GM23248 (cell line): ENCODE data around the gene OR5J2. TPM values are rescaled to one million over a fixed set of nuclear protein-coding genes. Genes with fewer than 3 reads are reported as not detected.

Experiments used
- DNase-seq: peaks from one replicate; pipeline ENCODE4 v3.0.0-alpha.2; 2015
- H2AFZ ChIP-seq: fragments of 200-600 bp; sonication (generic); 2 replicates; pipeline ENCODE4 v1.6.1; 2016; ENCODE audit warnings: antibody characterized with exemption
- H3F3A ChIP-seq: fragments of 200-600 bp; sonication (generic); 2 replicates; pipeline ENCODE4 v1.6.1; 2016; ENCODE audit warnings: mild to moderate bottlenecking, antibody characterized with exemption, mixed run types; ENCODE audit not compliant: insufficient read depth
- H3K27ac ChIP-seq: fragments of 200-600 bp; sonication (generic); 2 replicates; pipeline ENCODE4 v1.5.1; 2016; ENCODE audit warnings: mild to moderate bottlenecking
- H3K27me3 ChIP-seq: fragments of 200-600 bp; sonication (generic); replicated peaks from 2 replicates; pipeline ENCODE4 v1.6.1; 2016; ENCODE audit warnings: mild to moderate bottlenecking; ENCODE audit not compliant: insufficient read depth
- H3K36me3 ChIP-seq: fragments of 200-600 bp; sonication (generic); 2 replicates; pipeline ENCODE4 v1.6.1; 2016; ENCODE audit warnings: low read depth, mild to moderate bottlenecking
- H3K4me1 ChIP-seq: fragments of 200-600 bp; sonication (generic); 2 replicates; pipeline ENCODE4 v1.6.1; 2016; ENCODE audit warnings: mild to moderate bottlenecking; ENCODE audit not compliant: insufficient read depth
- H3K4me2 ChIP-seq: fragments of 200-600 bp; sonication (generic); one replicate; pipeline ENCODE4 v1.6.1; 2016; ENCODE audit warnings: mild to moderate bottlenecking; ENCODE audit not compliant: unreplicated experiment
- H3K4me3 ChIP-seq: fragments of 200-600 bp; sonication (generic); 2 replicates; pipeline ENCODE4 v1.5.1; 2016; ENCODE audit warnings: mild to moderate bottlenecking
- H3K79me2 ChIP-seq: fragments of 200-600 bp; sonication (generic); 2 replicates; pipeline ENCODE4 v1.6.1; 2016; ENCODE audit warnings: mild to moderate bottlenecking; ENCODE audit not compliant: insufficient read depth
- H3K9ac ChIP-seq: fragments of 200-600 bp; sonication (generic); 2 replicates; pipeline ENCODE4 v1.6.1; 2016; ENCODE audit warnings: mild to moderate bottlenecking
- H3K9me2 ChIP-seq: fragments of 200-600 bp; sonication (generic); 2 replicates; pipeline ENCODE4 v1.6.1; 2016; ENCODE audit warnings: mixed run types, mild to moderate bottlenecking, moderate library complexity; ENCODE audit not compliant: insufficient read depth
- H3K9me3 ChIP-seq: fragments of 200-600 bp; sonication (generic); one replicate; pipeline ENCODE4 v1.6.1; 2017; ENCODE audit warnings: low read depth
- H4K20me1 ChIP-seq: fragments of 200-600 bp; sonication (generic); 2 replicates; pipeline ENCODE4 v1.6.0; 2016; ENCODE audit not compliant: insufficient read depth
- EZH2 ChIP-seq: fragments of 200-600 bp; sonication (generic); IDR thresholded peaks from 2 replicates; pipeline ENCODE4 v1.6.1; 2018; ENCODE audit warnings: antibody characterized with exemption, mild to moderate bottlenecking; ENCODE audit not compliant: insufficient read depth, poor library complexity, severe bottlenecking
- EZH2phosphoT487 ChIP-seq: fragments of 200-600 bp; sonication (generic); IDR thresholded peaks from 2 replicates; pipeline ENCODE4 v1.6.1; 2018; ENCODE audit warnings: antibody characterized with exemption, moderate library complexity, mild to moderate bottlenecking, low read depth; ENCODE audit not compliant: insufficient read depth
- WGBS, 2 experiments: methylation state at CpG; one replicate each; pipeline ENCODE4 v1.1.6; 2015 to 2017; ENCODE audit warnings: low lambda C conversion rate in 2 of 2, low coverage in 1 of 2; ENCODE audit errors: missing lambda C conversion rate in 2 of 2; 5-methylcytosine and 5-hydroxymethylcytosine counted together
- in situ Hi-C: fragments of 300-500 bp; cut with MboI; formaldehyde crosslinking; loops from 2 replicates; pipeline ENCODE4 v1.15.0; 2020
- polyA plus RNA-seq: library from polyadenylated mRNA; unstranded; fragments of >200 nt; fragmentation: Nextera tagmentation; extraction: Ambion mirVana; gene quantifications from 2 replicates; pipeline ENCODE4 v1.2.1, GENCODE V29; 2016
- total RNA-seq: library from RNA; depleted of rRNA; stranded (reverse); fragments of >200 nt; shearing (Covaris generic); gene quantifications from 2 replicates; pipeline ENCODE4 v1.2.3, GENCODE V29; 2014

The OR5J2 gene
- total and polyA plus RNA-seq, 2 experiments from 2014 or later = not detected

- H3K4me3 ChIP-seq = no peak within 1 kb of the TSS
- in situ Hi-C loops = no loop called here
- H3K4me2 ChIP-seq = no peak within 1 kb of the TSS
- no peaks in the 10 kb centered on the region for H3K27me3 ChIP-seq
- H3K9ac ChIP-seq = no peak within 1 kb of the TSS
- H3K79me2 ChIP-seq = no peaks in the 10 kb centered on the region
- no peaks in the 10 kb centered on the region for H4K20me1 ChIP-seq
- H3K9me2 ChIP-seq = no peaks in the 10 kb centered on the region
- H3K36me3 ChIP-seq = no peaks in the 10 kb centered on the region
- DNase-seq = no peak
- no peaks in the 10 kb centered on the region for H3K9me3 ChIP-seq
- TF ChIP-seq EZH2phosphoT487 = no peak
- TF ChIP-seq EZH2 = no peak
- 11 to 28% methylated on average over 3 of the region's 3 CpGs for WGBS, 2 experiments
- H3K27ac ChIP-seq = no peak within 1 kb of the TSS
- no peaks in the 10 kb centered on the region for H3F3A ChIP-seq
- H3K4me1 ChIP-seq = no peaks in the 10 kb centered on the region
- no peak within 1 kb of the TSS for H2AFZ ChIP-seq
Measured at GRCh38 chr11:56160217-56160616, 16.2 kb upstream of the OR5J2 start, which contains the start of gene OR8K5. Gene OR8K5, minus strand, starts transcription at chr11:56160317. Its CDS starts 0 bp downstream, at chr11:56160317.

GRCh38 chr11:56163804-56164203, 12.6 kb upstream of the OR5J2 start:
- TF ChIP-seq EZH2phosphoT487 (no peak), EZH2 (no peak)
- no peak overlapping the region for H3K27ac ChIP-seq
- 31 to 38% methylated on average over 3 of the region's 3 CpGs for WGBS, 2 experiments
- H3K36me3 ChIP-seq = no peaks in the 10 kb centered on the region
- no peak for DNase-seq
- no peak overlapping the region for H3K4me2 ChIP-seq
- in situ Hi-C loops = no loop called here
- H2AFZ ChIP-seq = no peak overlapping the region
- no peaks in the 10 kb centered on the region for H3F3A ChIP-seq
- H3K4me1 ChIP-seq = no peaks in the 10 kb centered on the region
- no peaks in the 10 kb centered on the region for H3K79me2 ChIP-seq
- no peak overlapping the region for H3K4me3 ChIP-seq
- no peaks in the 10 kb centered on the region for H3K9me3 ChIP-seq
- no peaks in the 10 kb centered on the region for H3K27me3 ChIP-seq
- no peaks in the 10 kb centered on the region for H3K9me2 ChIP-seq
- H4K20me1 ChIP-seq = no peaks in the 10 kb centered on the region
- H3K9ac ChIP-seq = no peak overlapping the region

- H3K4me2 ChIP-seq = no peak overlapping the region
- no peaks in the 10 kb centered on the region for H3F3A ChIP-seq
- no peaks in the 10 kb centered on the region for H3K9me3 ChIP-seq
- 7 to 15% methylated on average over 3 of the region's 3 CpGs for WGBS, 2 experiments
- H2AFZ ChIP-seq = no peak overlapping the region
- H3K36me3 ChIP-seq = no peaks in the 10 kb centered on the region
- no peaks in the 10 kb centered on the region for H3K4me1 ChIP-seq
- H3K4me3 ChIP-seq = no peak overlapping the region
- no peaks in the 10 kb centered on the region for H4K20me1 ChIP-seq
- no peaks in the 10 kb centered on the region for H3K9me2 ChIP-seq
- TF ChIP-seq EZH2phosphoT487 (no peak), EZH2 (no peak)
- DNase-seq = no peak
- no peaks in the 10 kb centered on the region for H3K79me2 ChIP-seq
- H3K27me3 ChIP-seq = no peaks in the 10 kb centered on the region
- no peak overlapping the region for H3K9ac ChIP-seq
- in situ Hi-C loops = no loop called here
- H3K27ac ChIP-seq = no peak overlapping the region
Measured at GRCh38 chr11:56172256-56172830, 4.1 kb upstream of the OR5J2 start.

- TF ChIP-seq EZH2 = no peak
- no peak for TF ChIP-seq EZH2phosphoT487
- Histone ChIP-seq H2AFZ (no peak overlapping the region), H3K9ac (no peak overlapping the region), H3K4me3 (no peak overlapping the region), H3K36me3 (no peaks in the 10 kb centered on the region), H3K27ac (no peak overlapping the region), H3K9me3 (peaks cover 6% of the 10 kb centered on the region), H3K27me3 (no peaks in the 10 kb centered on the region), H3K4me1 (no peaks in the 10 kb centered on the region), H3F3A (no peaks in the 10 kb centered on the region), H3K79me2 (no peaks in the 10 kb centered on the region), H4K20me1 (no peaks in the 10 kb centered on the region), H3K4me2 (no peak overlapping the region), H3K9me2 (no peaks in the 10 kb centered on the region)
- in situ Hi-C loops = no loop called here
- DNase-seq = no peak
Measured at GRCh38 chr11:56183459-56183858, 7.0 kb downstream of the OR5J2 start.

- Histone ChIP-seq H3K9me3 (peaks cover 6% of the 10 kb centered on the region), H4K20me1 (no peaks in the 10 kb centered on the region), H3K36me3 (no peaks in the 10 kb centered on the region), H3K9me2 (no peaks in the 10 kb centered on the region), H3K9ac (no peak overlapping the region), H3K4me3 (no peak overlapping the region), H2AFZ (no peak overlapping the region), H3F3A (no peaks in the 10 kb centered on the region), H3K4me1 (no peaks in the 10 kb centered on the region), H3K79me2 (no peaks in the 10 kb centered on the region), H3K27ac (no peak overlapping the region), H3K27me3 (no peaks in the 10 kb centered on the region), H3K4me2 (no peak overlapping the region)
- DNase-seq = no peak
- TF ChIP-seq EZH2phosphoT487 = no peak
- TF ChIP-seq EZH2 = no peak
- 30 to 43% methylated on average over 3 of the region's 3 CpGs for WGBS, 2 experiments
- in situ Hi-C loops = no loop called here
Measured at GRCh38 chr11:56188602-56189001, 12.2 kb downstream of the OR5J2 start.
